C4-2B (cell line): ENCODE data around the gene BRD7.

ENCODE experiments used
- H3K27ac ChIP-seq: fragments of 450-650 bp; 2 replicates; pipeline ENCODE4 v1.5.1; 2017
- ZFX ChIP-seq: fragments of 450-650 bp; IDR thresholded peaks from 2 replicates; pipeline ENCODE4 v1.6.1; 2017
- TF ChIP-seq, protein P1 (sequence below): fragments of 450-650 bp; conservative IDR thresholded peaks from 2 replicates; pipeline ENCODE4 v1.5.1; 2017; ENCODE audit warnings: mild to moderate bottlenecking

The BRD7 gene

DNA sequence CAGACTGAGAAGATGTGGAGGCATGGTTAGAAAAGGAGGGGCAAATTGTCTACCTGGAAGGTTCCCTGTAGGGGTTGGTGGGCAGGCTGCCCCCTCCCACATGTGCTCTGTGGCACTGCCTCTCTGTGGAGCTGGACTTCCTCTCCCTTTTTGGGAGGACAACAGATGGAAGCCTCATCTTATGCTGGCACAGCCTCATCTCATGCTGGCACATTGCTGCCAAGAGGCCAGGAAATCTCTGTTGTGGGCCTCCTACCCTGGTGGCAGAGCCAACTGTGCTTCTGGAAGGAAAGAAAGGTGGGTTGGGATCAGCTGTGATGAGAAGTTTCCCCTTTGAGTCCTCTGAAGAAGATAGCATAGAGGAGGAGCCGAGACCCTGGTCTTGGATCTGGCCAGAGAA, 19.7 kb upstream of the BRD7 start:
- H3K27ac ChIP-seq: no peak overlapping the region
- TF ChIP-seq, protein P1, sequence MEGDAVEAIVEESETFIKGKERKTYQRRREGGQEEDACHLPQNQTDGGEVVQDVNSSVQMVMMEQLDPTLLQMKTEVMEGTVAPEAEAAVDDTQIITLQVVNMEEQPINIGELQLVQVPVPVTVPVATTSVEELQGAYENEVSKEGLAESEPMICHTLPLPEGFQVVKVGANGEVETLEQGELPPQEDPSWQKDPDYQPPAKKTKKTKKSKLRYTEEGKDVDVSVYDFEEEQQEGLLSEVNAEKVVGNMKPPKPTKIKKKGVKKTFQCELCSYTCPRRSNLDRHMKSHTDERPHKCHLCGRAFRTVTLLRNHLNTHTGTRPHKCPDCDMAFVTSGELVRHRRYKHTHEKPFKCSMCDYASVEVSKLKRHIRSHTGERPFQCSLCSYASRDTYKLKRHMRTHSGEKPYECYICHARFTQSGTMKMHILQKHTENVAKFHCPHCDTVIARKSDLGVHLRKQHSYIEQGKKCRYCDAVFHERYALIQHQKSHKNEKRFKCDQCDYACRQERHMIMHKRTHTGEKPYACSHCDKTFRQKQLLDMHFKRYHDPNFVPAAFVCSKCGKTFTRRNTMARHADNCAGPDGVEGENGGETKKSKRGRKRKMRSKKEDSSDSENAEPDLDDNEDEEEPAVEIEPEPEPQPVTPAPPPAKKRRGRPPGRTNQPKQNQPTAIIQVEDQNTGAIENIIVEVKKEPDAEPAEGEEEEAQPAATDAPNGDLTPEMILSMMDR: no peak
- no peak for TF ChIP-seq ZFX

DNA sequence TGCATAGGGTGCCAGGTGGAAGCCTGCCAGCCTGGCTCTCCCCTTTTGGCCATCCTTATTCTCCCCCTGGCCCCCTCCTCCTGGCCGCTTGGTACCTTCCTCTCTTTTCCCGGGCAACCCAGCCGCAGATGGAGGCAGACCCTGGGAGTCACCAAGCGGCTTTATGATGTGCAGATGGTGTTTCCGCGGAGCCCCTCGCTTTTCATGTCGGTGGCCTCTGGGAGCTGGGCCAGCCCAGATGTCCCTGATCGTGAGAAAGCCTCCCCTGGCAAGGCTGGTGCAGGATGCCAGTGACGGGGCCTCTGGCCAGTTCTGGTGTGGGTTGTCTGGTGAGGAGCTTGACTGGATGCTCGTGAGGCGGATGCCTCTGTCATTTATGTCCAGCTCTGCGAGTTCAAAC, 18.0 kb upstream of the BRD7 start:
- H3K27ac ChIP-seq: no peak overlapping the region
- TF ChIP-seq, protein P1: no peak
- no peak for TF ChIP-seq ZFX

DNA sequence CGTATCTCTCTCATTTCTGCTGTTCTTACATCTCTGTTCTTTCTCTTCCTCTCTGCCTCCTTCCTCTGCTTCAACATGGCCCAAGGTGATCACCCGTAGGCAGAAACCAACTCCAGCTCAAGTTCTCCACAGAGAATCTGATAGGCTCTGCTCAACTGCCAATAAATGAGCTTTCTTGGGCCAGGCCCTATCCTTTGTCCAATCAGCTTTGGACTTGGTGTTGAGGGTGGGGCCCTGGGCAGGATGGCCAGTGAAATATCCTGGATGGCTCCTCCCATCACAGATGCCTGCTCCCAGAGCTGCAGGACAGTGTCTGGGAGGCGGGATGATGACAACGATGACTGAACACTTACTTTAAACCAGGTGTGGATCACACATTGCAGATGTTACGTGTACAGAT, 17.4 kb upstream of the BRD7 start:
- no peak overlapping the region for H3K27ac ChIP-seq
- TF ChIP-seq, protein P1: no peak
- no peak for TF ChIP-seq ZFX

DNA sequence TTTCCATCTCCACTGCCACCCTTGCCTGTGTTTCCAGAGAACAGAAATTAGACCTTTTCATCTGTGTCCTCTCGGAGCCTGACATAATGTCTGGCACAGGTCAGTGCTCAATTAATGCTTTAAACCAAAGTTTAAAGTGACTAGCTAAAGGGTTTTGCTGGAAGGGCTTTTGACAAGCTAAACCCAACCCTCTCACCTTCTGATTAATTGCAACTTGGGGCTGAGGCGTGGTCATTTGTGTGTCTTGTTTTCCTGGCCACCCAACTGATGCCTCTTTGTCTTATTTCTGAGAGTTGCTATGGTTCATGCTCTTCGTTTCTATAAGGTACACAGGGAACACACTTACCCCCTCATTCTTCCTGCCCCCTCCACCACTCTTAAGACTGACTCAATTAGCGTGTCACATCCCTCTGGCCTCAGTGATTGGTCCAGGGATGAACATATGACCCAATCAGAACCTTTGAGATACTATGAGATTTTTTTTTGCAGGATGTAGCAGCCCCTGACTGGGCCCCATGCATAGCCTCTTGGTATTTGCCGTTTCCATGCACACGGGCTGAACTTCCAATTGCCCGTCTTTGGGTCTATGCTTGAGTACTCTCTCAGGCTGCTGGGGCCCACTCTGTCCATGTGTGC, 15.8 kb upstream of the BRD7 start:
- no peak for TF ChIP-seq ZFX
- TF ChIP-seq, protein P1: no peak
- no peak overlapping the region for H3K27ac ChIP-seq

DNA sequence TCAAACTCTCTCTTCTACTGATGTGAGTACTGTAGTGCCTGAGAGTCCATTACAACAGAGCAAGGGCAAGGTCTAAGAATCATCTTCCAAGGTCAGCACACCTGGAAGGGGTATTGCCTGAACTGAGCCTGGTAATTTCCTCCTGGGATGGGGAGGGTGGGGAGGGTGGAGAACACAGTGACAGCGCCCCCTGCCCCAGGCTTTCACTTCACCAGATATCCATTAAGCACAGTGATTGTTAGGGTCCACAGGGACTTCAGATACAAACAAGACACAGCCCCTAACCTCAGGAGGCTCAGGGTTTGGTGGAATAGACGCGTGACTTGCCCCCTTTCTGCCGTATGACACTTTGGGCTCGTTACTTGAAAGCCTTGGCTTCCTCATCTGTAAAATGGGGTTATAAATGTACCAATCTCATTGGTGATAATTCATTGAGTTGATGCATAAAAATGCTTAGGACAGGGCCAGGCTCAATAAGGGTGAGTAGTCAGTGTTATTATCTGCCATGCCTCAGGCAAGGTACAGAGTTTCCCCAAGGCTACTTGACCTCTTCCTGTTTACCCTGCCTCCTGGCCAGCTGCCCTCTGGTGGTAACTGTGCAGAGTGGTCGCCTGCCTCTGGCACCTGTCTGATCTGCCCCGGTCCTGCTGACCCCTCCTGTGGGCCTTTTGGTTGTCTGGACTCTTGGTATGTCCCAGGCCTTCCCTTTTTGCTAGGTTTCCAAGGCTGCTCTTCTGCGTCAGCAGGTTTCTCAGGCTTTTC, 13.1 kb upstream of the BRD7 start:
- TF ChIP-seq ZFX: no peak
- TF ChIP-seq, protein P1: no peak; the same call in 1 of the 2 replicates
- no peak overlapping the region for H3K27ac ChIP-seq

DNA sequence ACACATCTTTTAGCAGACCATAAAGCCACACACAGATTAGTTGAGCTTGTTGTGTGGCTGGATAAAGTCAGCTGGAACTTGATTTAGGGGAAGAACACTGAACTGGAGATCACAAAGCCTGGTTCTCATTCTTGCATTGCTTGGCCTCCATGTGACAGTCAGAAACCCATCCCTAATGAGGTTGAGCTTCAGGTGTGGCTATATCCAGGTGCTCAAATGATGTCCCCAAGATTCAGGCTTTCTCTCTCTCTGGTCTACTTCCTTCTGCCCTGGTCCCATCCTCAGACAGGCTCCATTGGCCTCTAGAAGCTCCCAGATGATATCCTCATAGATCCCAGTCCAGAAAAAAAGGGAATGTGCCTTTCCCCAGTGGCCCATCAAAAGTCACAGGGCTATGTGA, 9.6 kb upstream of the BRD7 start:
- H3K27ac ChIP-seq: no peak overlapping the region

DNA sequence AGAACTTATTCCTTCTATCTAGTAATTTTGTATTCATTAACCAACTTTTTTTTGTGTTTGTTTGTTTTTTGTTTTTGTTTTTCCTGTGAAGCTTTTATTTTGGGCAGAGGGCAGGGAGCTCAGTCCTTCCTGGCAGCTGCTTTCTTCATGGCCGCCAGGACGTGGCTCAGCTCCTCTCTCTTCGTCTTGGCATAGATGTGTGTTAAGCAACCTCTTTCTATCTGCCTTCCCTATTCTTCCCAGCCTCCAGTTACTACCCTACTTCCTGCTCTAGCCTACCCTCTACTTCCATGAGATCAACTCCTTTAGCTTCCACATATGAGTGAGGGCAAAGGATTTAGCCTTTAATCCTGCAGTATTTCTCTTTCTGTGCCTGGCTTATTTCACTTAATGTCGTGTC, 8.2 kb upstream of the BRD7 start:
- TF ChIP-seq, protein P1: no peak
- TF ChIP-seq ZFX: no peak

More for the DNA sequence above, 9.6 kb upstream of the BRD7 start:
- no peak for TF ChIP-seq ZFX
- TF ChIP-seq, protein P1: no peak

More for the DNA sequence above, 8.2 kb upstream of the BRD7 start:
- H3K27ac ChIP-seq: no peak overlapping the region
